NT2/D1 (cell line): Measurements from ENCODE around the gene GEMIN4.

Experiments used
- YY1 ChIP-seq: IDR thresholded peaks from 2 replicates; pipeline ENCODE4 v1.6.1; 2011; ENCODE audit not compliant: insufficient read length, insufficient read depth
- ZNF274 ChIP-seq: IDR thresholded peaks from 2 replicates; pipeline ENCODE4 v1.6.1; 2011; ENCODE audit warnings: mild to moderate bottlenecking, low read depth, low read length

DNA sequence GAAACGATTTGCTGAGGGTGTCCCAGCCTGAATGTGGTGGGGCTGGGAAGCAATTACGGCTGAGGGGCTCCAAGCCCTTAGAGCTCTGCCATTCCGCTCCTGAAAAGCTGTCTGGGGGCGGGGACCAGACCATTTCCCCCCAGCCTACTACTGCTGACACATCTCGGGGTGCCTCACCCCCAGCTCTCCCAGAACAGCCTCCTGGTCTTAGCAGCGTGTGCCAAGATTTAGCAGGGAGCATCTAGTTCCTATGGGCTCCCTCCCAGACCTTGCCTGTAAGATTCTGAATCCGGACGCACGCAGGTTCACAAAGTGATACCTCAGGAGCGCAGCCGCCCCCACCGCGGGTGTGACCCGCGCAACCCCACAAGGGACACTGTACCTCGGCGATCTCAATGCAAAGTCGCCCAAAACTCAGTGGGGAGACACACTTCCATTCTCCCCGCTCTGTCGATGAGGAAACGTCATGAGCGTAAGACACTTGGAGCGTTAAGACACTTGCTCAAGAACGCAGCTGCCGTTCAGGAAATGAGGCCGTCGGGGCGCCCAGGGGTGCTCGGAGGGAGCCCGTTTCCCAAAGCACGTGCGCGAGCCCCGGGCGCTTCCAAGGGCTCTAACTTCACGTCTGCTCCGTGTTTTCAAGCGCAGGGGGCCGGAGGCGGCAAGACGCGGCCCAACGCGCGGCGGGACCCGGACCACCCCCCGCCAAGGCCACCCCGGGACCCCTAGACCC lies 629 bp downstream of the GEMIN4 start:
- TF ChIP-seq ZNF274 (no peak), YY1 (no peak)
